Nephron progenitor cell (in vitro differentiated cells): ENCODE data around the gene NLN.

Experiments
- DNase-seq: peaks from one replicate; pipeline ENCODE4 v3.0.0; 2021
- H3K27ac Mint-ChIP-seq: 2 replicates; pipeline ENCODE4 v1.8.0; 2021; ENCODE audit warnings: mild to moderate bottlenecking, moderate library complexity, mixed read lengths
- H3K27me3 Mint-ChIP-seq: 2 replicates; pipeline ENCODE4 v1.8.0; 2021; ENCODE audit warnings: mild to moderate bottlenecking, low read depth, mixed read lengths; ENCODE audit not compliant: poor library complexity
- H3K36me3 Mint-ChIP-seq: 2 replicates; pipeline ENCODE4 v1.8.0; 2021; ENCODE audit warnings: low read depth, mixed read lengths
- H3K4me1 Mint-ChIP-seq: 2 replicates; pipeline ENCODE4 v1.8.0; 2021; ENCODE audit warnings: mixed read lengths
- H3K4me3 Mint-ChIP-seq: 2 replicates; pipeline ENCODE4 v1.8.0; 2021; ENCODE audit warnings: mild to moderate bottlenecking, moderate library complexity, mixed read lengths
- H3K9me3 Mint-ChIP-seq: 2 replicates; pipeline ENCODE4 v1.8.0; 2021; ENCODE audit warnings: mild to moderate bottlenecking, moderate library complexity, mixed read lengths
- CTCF ChIP-seq: fragments of 200-600 bp; sonication (generic); IDR thresholded peaks from 2 replicates; pipeline ENCODE4 v1.5.0; 2021; ENCODE audit warnings: antibody characterized with exemption

The NLN gene

GRCh38 chr5:65830856-65831255, 108.9 kb downstream of the NLN start:
- no peaks in the 10 kb centered on the region for H3K27me3 Mint-ChIP-seq
- H3K27ac Mint-ChIP-seq = no peak overlapping the region
- H3K36me3 Mint-ChIP-seq = peaks cover 8% of the 10 kb centered on the region
- no peak overlapping the region for H3K4me3 Mint-ChIP-seq
- DNase-seq = no peak
- H3K9me3 Mint-ChIP-seq = no peaks in the 10 kb centered on the region
- peaks cover 13% of the 10 kb centered on the region for H3K4me1 Mint-ChIP-seq
- no peak for TF ChIP-seq CTCF

DNA sequence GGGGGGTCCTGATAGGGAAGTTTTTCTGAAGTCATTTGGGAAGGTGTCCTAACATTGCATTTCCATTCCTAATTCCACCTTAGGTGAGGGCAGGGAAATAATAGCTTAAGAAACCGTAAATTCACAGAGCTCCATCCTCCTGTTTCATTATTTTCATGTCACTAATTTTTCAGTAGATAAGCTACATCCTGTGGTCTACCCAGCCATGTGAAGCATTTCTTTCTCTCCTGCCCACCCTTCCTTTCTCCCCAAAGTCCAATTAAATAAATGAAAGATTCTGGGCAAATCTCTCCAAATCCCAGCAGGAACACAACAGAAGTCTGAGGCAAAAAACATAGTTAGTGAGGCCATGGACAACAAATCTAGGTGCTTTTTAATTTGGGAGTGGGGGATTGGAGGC, 109.3 kb downstream of the NLN start:
- no peak for TF ChIP-seq CTCF
- H3K4me1 Mint-ChIP-seq = peaks cover 13% of the 10 kb centered on the region
- peak overlapping the region; percentile 14 for H3K27ac Mint-ChIP-seq
- H3K36me3 Mint-ChIP-seq = peaks cover 5% of the 10 kb centered on the region
- DNase-seq = no peak
- H3K27me3 Mint-ChIP-seq = no peaks in the 10 kb centered on the region
- no peak overlapping the region for H3K4me3 Mint-ChIP-seq
- no peaks in the 10 kb centered on the region for H3K9me3 Mint-ChIP-seq

DNA sequence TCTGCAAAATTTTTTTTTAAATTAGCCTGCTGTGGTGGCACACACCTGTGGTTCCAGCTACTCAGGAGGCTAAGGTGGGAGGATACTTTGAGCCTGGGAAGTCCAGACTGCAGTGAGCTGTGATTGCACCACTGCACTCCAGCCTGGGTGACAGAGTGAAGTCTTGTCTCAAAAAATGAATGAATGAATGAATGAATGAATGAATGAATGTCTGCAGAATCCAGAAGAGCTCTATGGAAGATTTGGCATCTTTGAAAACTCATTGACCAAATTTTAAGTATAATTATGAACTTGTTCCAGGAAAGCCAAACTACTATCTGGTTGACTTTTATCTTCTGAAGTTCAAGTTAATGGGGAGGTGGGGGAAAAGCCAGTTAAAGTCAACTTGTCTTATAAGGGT, 110.1 kb downstream of the NLN start:
- Mint-ChIP-seq H3K9me3 (no peaks in the 10 kb centered on the region), H3K4me1 (peaks cover 13% of the 10 kb centered on the region), H3K4me3 (no peak overlapping the region), H3K27ac (no peak overlapping the region), H3K27me3 (no peaks in the 10 kb centered on the region), H3K36me3 (peaks cover 4% of the 10 kb centered on the region)
- no peak for DNase-seq
- TF ChIP-seq CTCF = no peak

- no peaks in the 10 kb centered on the region for H3K27me3 Mint-ChIP-seq
- no peak for TF ChIP-seq CTCF
- peaks cover 13% of the 10 kb centered on the region for H3K4me1 Mint-ChIP-seq
- no peaks in the 10 kb centered on the region for H3K9me3 Mint-ChIP-seq
- no peak overlapping the region for H3K27ac Mint-ChIP-seq
- H3K4me3 Mint-ChIP-seq = no peak overlapping the region
- H3K36me3 Mint-ChIP-seq = no peaks in the 10 kb centered on the region
- no peak for DNase-seq
These were observed 110.7 kb downstream of the NLN start for GRCh38 chr5:65832603-65833228.

DNA sequence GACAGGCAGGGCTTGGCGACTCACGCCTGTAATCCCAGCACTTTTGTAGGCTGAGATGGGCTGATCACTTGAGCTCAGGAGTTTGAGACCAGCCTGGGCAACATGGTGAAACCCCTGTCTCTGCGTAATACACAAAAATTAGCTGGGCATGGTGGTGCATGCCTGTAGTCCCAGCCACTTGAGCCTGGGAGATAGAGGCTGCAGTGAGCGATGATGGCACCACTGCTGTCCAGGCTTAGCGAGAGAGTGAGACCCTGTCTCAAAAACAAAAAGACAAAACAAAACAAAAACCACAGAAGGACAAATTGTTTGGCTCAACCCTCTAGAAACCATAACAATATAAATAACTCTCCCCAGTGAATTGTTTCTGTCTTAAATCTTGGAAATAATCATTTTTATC, 111.8 kb downstream of the NLN start:
- Mint-ChIP-seq H3K36me3 (no peaks in the 10 kb centered on the region), H3K9me3 (no peaks in the 10 kb centered on the region), H3K27me3 (no peaks in the 10 kb centered on the region), H3K4me3 (no peak overlapping the region), H3K27ac (peak overlapping the region; percentile 21), H3K4me1 (peaks cover 13% of the 10 kb centered on the region)
- no peak for TF ChIP-seq CTCF
- no peak for DNase-seq

- no peaks in the 10 kb centered on the region for H3K9me3 Mint-ChIP-seq
- peaks cover 3% of the 10 kb centered on the region for H3K36me3 Mint-ChIP-seq
- no peak for DNase-seq
- H3K4me3 Mint-ChIP-seq = no peak overlapping the region
- peak overlapping the region; percentile 21 for H3K27ac Mint-ChIP-seq
- peaks cover 13% of the 10 kb centered on the region for H3K4me1 Mint-ChIP-seq
- H3K27me3 Mint-ChIP-seq = no peaks in the 10 kb centered on the region
- no peak for TF ChIP-seq CTCF
These were observed 112.3 kb downstream of the NLN start for GRCh38 chr5:65834306-65834705.
